WTC11 (cell line): ENCODE measurements around the gene FBXO9.

Experiments
- AFF4 ChIP-seq: sonication (generic); formaldehyde crosslinking; IDR thresholded peaks from 2 replicates; pipeline ENCODE4 v1.8.1; 2023; ENCODE audit warnings: mild to moderate bottlenecking, missing genetic modification reagents, borderline replicate concordance
- CTCF ChIP-seq: fragments of 200-600 bp; IDR thresholded peaks from 2 replicates; pipeline ENCODE4 v1.8.0; 2022; ENCODE audit warnings: antibody characterized with exemption
- HMGXB4 ChIP-seq: sonication (generic); formaldehyde crosslinking; IDR thresholded peaks from 2 replicates; pipeline ENCODE4 v1.8.1; 2023; ENCODE audit warnings: mild to moderate bottlenecking, moderate library complexity, missing genetic modification reagents

GRCh38 chr6:53089948-53090347, 24.7 kb downstream of the FBXO9 start:
- TF ChIP-seq CTCF (no peak), HMGXB4 (CRISPR knock-in tag) (no peak), AFF4 (CRISPR knock-in tag) (no peak)
